Measurements from ENCODE around the gene CFAP410.
A peak's percentile ranks its signal among the peaks of the same experiment; 100 is the strongest.
"Not testable (repeated sequence)": the region's sequence is repeated elsewhere in the genome, so short reads cannot be mapped to it uniquely, and the experiment has no call there.

CFAP410 gene

DNA sequence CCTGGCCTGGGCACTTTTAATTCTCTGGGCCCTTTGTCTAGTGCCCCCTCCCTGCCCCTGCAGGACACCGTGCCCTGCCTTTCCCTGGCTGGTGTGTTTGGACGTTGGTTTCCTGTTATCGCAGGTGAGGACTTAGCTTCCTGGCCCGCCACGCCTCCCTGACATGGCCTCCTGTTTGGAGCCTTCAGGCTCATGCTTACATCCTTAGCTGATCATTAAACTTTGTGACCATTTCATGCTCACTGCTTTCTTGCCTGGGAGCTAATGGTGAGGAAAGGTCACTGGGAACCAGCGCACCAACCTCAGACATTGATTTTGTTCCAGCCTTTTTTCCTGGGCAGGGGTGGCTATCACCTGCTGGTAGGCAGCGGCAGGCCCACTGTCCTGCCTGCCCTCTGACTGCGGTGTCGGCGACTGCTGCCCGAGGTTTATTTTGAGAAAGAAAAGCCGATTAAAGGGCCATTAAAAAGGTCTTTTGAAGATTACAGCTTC, 35.7 kb downstream of the CFAP410 start:
- DNase-seq (ENCODE audit: low read depth): no peak
- H3K4me3 ChIP-seq (ENCODE audit: control insufficient read depth, low read depth, low read length): no peak overlapping the region
- TF ChIP-seq CTCF (conservative IDR thresholded peaks at IDR 0.05; ENCODE audit: control insufficient read depth, insufficient read depth, low read depth, low read length): no peak

DNA sequence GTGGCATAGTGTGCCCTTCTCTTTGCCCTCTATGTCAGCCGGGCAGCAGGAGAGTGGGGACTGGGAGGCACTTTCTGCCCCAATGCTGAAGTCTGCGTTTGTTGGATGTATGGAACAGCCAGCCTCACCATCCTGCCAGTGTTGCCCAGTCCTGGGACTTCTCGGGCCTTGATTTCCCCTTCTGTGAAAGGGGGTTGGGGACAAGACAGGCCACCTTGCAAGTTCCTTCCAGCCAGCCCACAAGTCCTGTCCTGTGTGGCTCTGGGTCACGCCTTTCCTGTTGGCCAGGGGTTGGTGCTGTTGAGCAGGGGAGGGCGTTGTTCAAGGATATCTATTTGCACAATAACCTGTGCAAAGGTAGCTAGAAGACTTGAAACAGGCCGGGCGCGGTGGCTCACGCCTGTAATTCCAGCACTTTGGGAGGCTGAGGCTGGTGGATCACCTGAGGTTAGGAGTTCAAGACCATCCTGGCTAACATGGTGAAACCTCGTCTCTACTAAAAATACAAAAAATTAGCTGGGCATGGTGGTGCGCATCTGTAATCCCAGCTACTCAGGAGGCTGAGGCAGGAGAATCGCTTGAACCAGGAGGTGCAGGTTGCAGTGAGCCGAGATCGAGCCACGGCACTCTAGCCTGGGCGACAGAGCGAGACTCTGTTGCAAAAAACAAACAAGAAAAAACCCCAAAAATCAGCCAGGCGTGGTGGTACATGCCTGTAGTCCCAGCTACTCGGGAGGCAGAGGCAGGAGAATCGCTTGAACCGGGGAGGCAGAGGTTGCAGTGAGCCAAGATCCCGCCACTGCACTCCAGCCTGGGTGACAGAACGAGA, 36.4 kb downstream of the CFAP410 start:
- H3K4me3 ChIP-seq (ENCODE audit: control insufficient read depth, low read depth, low read length): not testable (repeated sequence)

DNA sequence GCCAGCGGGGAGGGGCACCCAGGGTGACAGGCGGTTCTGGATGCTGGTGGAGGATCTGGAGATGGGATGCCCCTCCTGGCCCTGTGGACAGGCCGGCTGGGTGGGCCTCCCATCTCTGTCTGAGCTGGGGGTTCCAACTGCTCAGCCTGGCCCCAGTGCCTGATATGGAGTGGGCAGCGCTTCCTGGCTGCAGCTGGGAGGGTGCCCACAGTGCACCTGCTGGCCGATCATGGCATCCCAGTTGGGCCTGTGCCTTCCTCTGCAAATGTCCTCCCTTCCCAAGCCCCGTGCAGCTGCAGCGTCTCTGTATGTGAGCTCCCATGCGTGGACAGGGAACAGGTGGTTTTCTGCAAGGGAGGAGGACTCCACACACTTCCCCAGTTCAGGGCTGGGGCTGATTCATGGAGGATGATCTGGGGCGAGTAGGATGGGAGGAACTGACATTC, 37.2 kb downstream of the CFAP410 start:
- no peak overlapping the region for H3K4me3 ChIP-seq (ENCODE audit: control insufficient read depth, low read depth, low read length)
- no peak for DNase-seq (ENCODE audit: low read depth)

More for the DNA sequence above, 36.4 kb downstream of the CFAP410 start:
- not testable (repeated sequence) for DNase-seq (ENCODE audit: low read depth)

GRCh38 chr21:44301141-44301540, 38.0 kb downstream of the CFAP410 start:
- no peak for DNase-seq (ENCODE audit: low read depth)
- TF ChIP-seq CTCF (conservative IDR thresholded peaks at IDR 0.05; ENCODE audit: control insufficient read depth, insufficient read depth, low read depth, low read length): no peak
- peak overlapping the region; percentile 62 for H3K4me3 ChIP-seq (ENCODE audit: control insufficient read depth, low read depth, low read length)

More for the DNA sequence above, 37.2 kb downstream of the CFAP410 start:
- TF ChIP-seq CTCF (conservative IDR thresholded peaks at IDR 0.05; ENCODE audit: control insufficient read depth, insufficient read depth, low read depth, low read length): no peak

DNA sequence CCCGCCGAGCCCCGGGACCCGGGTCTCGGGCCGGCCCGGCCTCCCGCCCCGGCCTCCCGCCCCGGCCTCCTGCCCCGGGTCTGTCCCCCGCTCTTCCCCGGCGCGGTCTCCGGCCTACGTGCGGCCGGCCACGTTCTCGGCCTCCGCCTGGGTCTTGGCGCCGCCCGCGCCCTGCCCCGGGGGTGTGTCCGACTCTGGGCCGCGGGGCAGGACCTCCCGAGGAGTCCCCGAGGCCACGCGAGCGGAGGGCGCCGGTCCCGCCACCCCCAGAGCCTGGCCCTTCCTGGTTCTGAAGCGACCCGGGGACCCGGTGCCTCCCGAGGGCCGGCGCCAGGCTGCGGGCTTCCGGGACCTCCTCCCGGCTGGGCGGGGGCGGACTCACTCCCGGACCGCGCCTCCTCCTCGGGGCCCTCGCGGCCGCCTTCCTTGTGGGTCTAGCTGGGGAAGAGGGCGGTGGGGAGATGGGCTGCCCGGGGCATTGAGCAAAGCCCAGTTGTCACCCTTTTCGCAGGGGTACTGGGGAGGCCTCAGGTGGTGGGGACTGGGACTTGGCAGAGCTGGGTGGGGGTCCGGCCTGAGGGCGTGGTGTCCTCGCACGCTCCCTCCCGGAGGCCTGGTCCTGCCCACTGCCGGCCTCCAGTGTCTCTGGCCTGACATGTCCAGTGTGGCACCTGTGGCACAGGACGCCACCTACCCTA, 38.8 kb downstream of the CFAP410 start:
- peak overlapping the region; percentile 62 for H3K4me3 ChIP-seq (ENCODE audit: control insufficient read depth, low read depth, low read length)
- TF ChIP-seq CTCF (conservative IDR thresholded peaks at IDR 0.05; ENCODE audit: control insufficient read depth, insufficient read depth, low read depth, low read length): no peak
- DNase-seq (ENCODE audit: low read depth): peak; percentile 19

- peak; percentile 15 for DNase-seq (ENCODE audit: low read depth)
- TF ChIP-seq CTCF (conservative IDR thresholded peaks at IDR 0.05; ENCODE audit: control insufficient read depth, insufficient read depth, low read depth, low read length): no peak
- H3K4me3 ChIP-seq (ENCODE audit: control insufficient read depth, low read depth, low read length): peak within 1 kb of the TSS; percentile 62
Measured at GRCh38 chr21:44299458-44300261, 39.5 kb downstream of the CFAP410 start, which contains the start of gene PFKL. PFKL (plus strand) TSS chr21:44300053; CDS start chr21:44300106, 53 bp downstream.
